NOMO-1 treated with dmso at 0.1 percent for 144 hours (cell line): ENCODE measurements around the gene UPF1.

Experiments
- DNase-seq: peaks from one replicate; lab custom pipeline; 2025; ENCODE audit not compliant: unreplicated experiment; lab: John Stamatoyannopoulos, UW

The UPF1 gene

GRCh38 chr19:18868380-18869022 is 36.7 kb downstream of the UPF1 start:
- no peak for DNase-seq

GRCh38 chr19:18869023-18869618 is 37.4 kb downstream of the UPF1 start:
- no peak for DNase-seq

GRCh38 chr19:18869781-18870530 is 38.2 kb downstream of the UPF1 start:
- no peak for DNase-seq

- no peak for DNase-seq
Observed at GRCh38 chr19:18870531-18871172, 38.9 kb downstream of the UPF1 start.

GRCh38 chr19:18871543-18871942 is 39.8 kb downstream of the UPF1 start:
- no peak for DNase-seq

- DNase-seq, result no peak
Observed at GRCh38 chr19:18875726-18876125, 44.0 kb downstream of the UPF1 start.

- no peak for DNase-seq
Observed at GRCh38 chr19:18876865-18877264, 45.1 kb downstream of the UPF1 start.

GRCh38 chr19:18878058-18878797 is 46.5 kb downstream of the UPF1 start:
- no peak for DNase-seq

- no peak for DNase-seq
Observed at GRCh38 chr19:18878858-18879578, 47.3 kb downstream of the UPF1 start.

- DNase-seq, result no peak
Observed at GRCh38 chr19:18879579-18880373, 48.0 kb downstream of the UPF1 start.

- no peak for DNase-seq
Observed at GRCh38 chr19:18881491-18881890, 49.7 kb downstream of the UPF1 start.

- no peak for DNase-seq
Observed at GRCh38 chr19:18883526-18884304, 52.0 kb downstream of the UPF1 start.

GRCh38 chr19:18886972-18887371 is 55.2 kb downstream of the UPF1 start:
- no peak for DNase-seq

- no peak for DNase-seq
Observed at GRCh38 chr19:18889949-18890745, 58.4 kb downstream of the UPF1 start.

GRCh38 chr19:18893587-18894253 is 62.0 kb downstream of the UPF1 start:
- no peak for DNase-seq

GRCh38 chr19:18894254-18895037 is 62.7 kb downstream of the UPF1 start:
- no peak for DNase-seq
